ENCODE results near the gene ITGA6. TPM values are rescaled to one million over a fixed set of nuclear protein-coding genes. Genes with fewer than 3 reads are reported as not detected.
A peak's percentile ranks its signal among the peaks of the same experiment; 100 is the strongest.

Gene ITGA6
- total and polyA plus RNA-seq, 4 donors = 13.2 to 105 (median 51.9) TPM

- Histone ChIP-seq H3K27me3 (ENCODE audit: control insufficient read depth in 3 of 3, insufficient read depth in 3 of 3, low read length in 2 of 3) (peaks cover 0 to 23% (median 14%) of the 10 kb centered on the region in 3 donors), H3K9ac (ENCODE audit: insufficient read depth in 1 of 2, low read length in 2 of 2) (no peak overlapping the region), H3K27ac (ENCODE audit: low read depth in 1 of 2, low read length in 1 of 2) (peak overlapping the region in 1 of 2 donors; percentile 80), H3K4me1 (ENCODE audit: control insufficient read depth in 5 of 5, insufficient read depth in 5 of 5, low read length in 5 of 5) (peaks cover 0 to 15% (median 4%) of the 10 kb centered on the region in 5 donors), H3K4me3 (peak overlapping the region; percentile 84), H3K36me3 (ENCODE audit: control insufficient read depth in 4 of 4, insufficient read depth in 4 of 4, low read length in 4 of 4) (no peaks in the 10 kb centered on the region), H3K9me3 (ENCODE audit: control insufficient read depth in 4 of 4, insufficient read depth in 3 of 4, low read length in 3 of 4) (no peaks in the 10 kb centered on the region)
- TF ChIP-seq, protein P1, sequence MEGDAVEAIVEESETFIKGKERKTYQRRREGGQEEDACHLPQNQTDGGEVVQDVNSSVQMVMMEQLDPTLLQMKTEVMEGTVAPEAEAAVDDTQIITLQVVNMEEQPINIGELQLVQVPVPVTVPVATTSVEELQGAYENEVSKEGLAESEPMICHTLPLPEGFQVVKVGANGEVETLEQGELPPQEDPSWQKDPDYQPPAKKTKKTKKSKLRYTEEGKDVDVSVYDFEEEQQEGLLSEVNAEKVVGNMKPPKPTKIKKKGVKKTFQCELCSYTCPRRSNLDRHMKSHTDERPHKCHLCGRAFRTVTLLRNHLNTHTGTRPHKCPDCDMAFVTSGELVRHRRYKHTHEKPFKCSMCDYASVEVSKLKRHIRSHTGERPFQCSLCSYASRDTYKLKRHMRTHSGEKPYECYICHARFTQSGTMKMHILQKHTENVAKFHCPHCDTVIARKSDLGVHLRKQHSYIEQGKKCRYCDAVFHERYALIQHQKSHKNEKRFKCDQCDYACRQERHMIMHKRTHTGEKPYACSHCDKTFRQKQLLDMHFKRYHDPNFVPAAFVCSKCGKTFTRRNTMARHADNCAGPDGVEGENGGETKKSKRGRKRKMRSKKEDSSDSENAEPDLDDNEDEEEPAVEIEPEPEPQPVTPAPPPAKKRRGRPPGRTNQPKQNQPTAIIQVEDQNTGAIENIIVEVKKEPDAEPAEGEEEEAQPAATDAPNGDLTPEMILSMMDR (IDR thresholded peaks at IDR 0.05; ENCODE audit: control extremely low read depth, extremely low read depth) = no peak
- 70 to 73% methylated on average over 17 of the region's 17 CpGs for WGBS, 2 donors
- ATAC-seq (ENCODE audit: insufficient read depth, low FRiP score) = no peak
- no peak for DNase-seq
These were observed 641 bp upstream of the ITGA6 start for GRCh38 chr2:172426635-172427255.

GRCh38 chr2:172427990-172428831, 825 bp downstream of the ITGA6 start:
- DNase-seq (peak; percentile 42 to 49 (median 48)), ATAC-seq (ENCODE audit: insufficient read depth, low FRiP score) (peak; percentile 72)
- Histone ChIP-seq H3K9me3 (ENCODE audit: control insufficient read depth in 4 of 4, insufficient read depth in 3 of 4, low read length in 3 of 4) (no peaks in the 10 kb centered on the region), H3K27ac (ENCODE audit: low read depth in 1 of 2, low read length in 1 of 2) (peak overlapping the region; percentile 47 to 95), H3K27me3 (ENCODE audit: control insufficient read depth in 3 of 3, insufficient read depth in 3 of 3, low read length in 2 of 3) (peaks cover 0 to 21% (median 14%) of the 10 kb centered on the region in 3 donors), H3K4me1 (ENCODE audit: control insufficient read depth in 5 of 5, insufficient read depth in 5 of 5, low read length in 5 of 5) (peaks cover 0 to 15% (median 4%) of the 10 kb centered on the region in 5 donors), H3K4me3 (peak overlapping the region; percentile 84), H3K36me3 (ENCODE audit: control insufficient read depth in 4 of 4, insufficient read depth in 4 of 4, low read length in 4 of 4) (no peaks in the 10 kb centered on the region), H3K9ac (ENCODE audit: insufficient read depth in 1 of 2, low read length in 2 of 2) (peak overlapping the region in 1 of 2 donors; percentile 17)
- WGBS, 2 donors = 1 to 2% methylated on average over 56 to 63 of the region's 63 CpGs
- TF ChIP-seq, protein P1 (IDR thresholded peaks at IDR 0.05; ENCODE audit: control extremely low read depth, extremely low read depth) = no peak

- Histone ChIP-seq H3K4me1 (ENCODE audit: control insufficient read depth in 5 of 5, insufficient read depth in 5 of 5, low read length in 5 of 5) (peaks cover 0 to 15% (median 4%) of the 10 kb centered on the region in 5 donors), H3K27ac (ENCODE audit: low read depth in 1 of 2, low read length in 1 of 2) (peak overlapping the region; percentile 47 to 95), H3K9me3 (ENCODE audit: control insufficient read depth in 4 of 4, insufficient read depth in 3 of 4, low read length in 3 of 4) (no peaks in the 10 kb centered on the region), H3K36me3 (ENCODE audit: control insufficient read depth in 4 of 4, insufficient read depth in 4 of 4, low read length in 4 of 4) (no peaks in the 10 kb centered on the region), H3K27me3 (ENCODE audit: control insufficient read depth in 3 of 3, insufficient read depth in 3 of 3, low read length in 2 of 3) (peaks cover 0 to 20% (median 14%) of the 10 kb centered on the region in 3 donors), H3K4me3 (peak overlapping the region; percentile 84), H3K9ac (ENCODE audit: insufficient read depth in 1 of 2, low read length in 2 of 2) (peak overlapping the region in 1 of 2 donors; percentile 17)
- ATAC-seq (ENCODE audit: insufficient read depth, low FRiP score) (no peak), DNase-seq (no peak)
- TF ChIP-seq, protein P1 (IDR thresholded peaks at IDR 0.05; ENCODE audit: control extremely low read depth, extremely low read depth) = no peak
- 8 to 16% methylated on average over 9 of the region's 9 CpGs for WGBS, 2 donors
These were observed 1.4 kb downstream of the ITGA6 start for GRCh38 chr2:172428832-172429210.
